HepG2 (cell line): ENCODE results near the gene THRB. TPM values are rescaled to one million over a fixed set of nuclear protein-coding genes. Genes with fewer than 3 reads are reported as not detected.

Experiments used
- ATAC-seq: fragments of 200-7000 bp; cut with Tn5 transposase; 3 replicates; pipeline ENCODE4 v1.9.1; 2020; ENCODE audit warnings: mild to moderate bottlenecking, moderate library complexity
- BruUV-seq: library from RNA; stranded (reverse); fragments of 400-500 nt; replicated peaks from 2 replicates; lab custom pipeline; 2021; lab: Mats Ljungman, UMichigan
- CTCF ChIA-PET: fragments of 300-600 bp; formaldehyde crosslinking; extraction: SDS; loops from one replicate; lab custom pipeline; 2021; ENCODE audit warnings: low total read pairs, inconsistent platforms, low intra/inter-chr PET ratio; lab: Yijun Ruan, JAX
- POLR2A ChIA-PET: fragments of 350-600 bp; sonication (Branson Sonifier 250); formaldehyde crosslinking; loops from one replicate; lab custom pipeline; 2020; ENCODE audit warnings: antibody characterized with exemption, inconsistent platforms; lab: Yijun Ruan, JAX
- DNase-seq: peaks from one replicate; pipeline ENCODE4 v3.0.0-alpha.2; 2015; ENCODE audit warnings: low spot score
- FAIRE-seq: peaks from 3 replicates; lab custom pipeline; 2011; peaks lifted over from hg19 to GRCh38; lab: Jason Lieb, UNC
- H2AFZ ChIP-seq: one replicate; pipeline ENCODE4 v1.6.1; 2011; ENCODE audit warnings: low read length, inconsistent platforms
- H3K27ac ChIP-seq: fragments of 300-600 bp; 3 replicates; pipeline ENCODE4 v1.8.0; 2011; ENCODE audit warnings: mixed run types, mild to moderate bottlenecking, mixed read lengths, low read length, inconsistent platforms; ENCODE audit not compliant: insufficient read depth; ENCODE audit errors: extremely low read length
- H3K27me3 ChIP-seq, 2 experiments: fragments of 200-600 bp in 1 of 2; 2 replicates in 1 of 2; 3 replicates in 1 of 2; pipeline versions ENCODE4 v1.6.0 to v1.8.0; 2011; ENCODE audit warnings: low read length in 2 of 2, mild to moderate bottlenecking in 2 of 2, moderate library complexity in 2 of 2, inconsistent platforms in 1 of 2; ENCODE audit not compliant: insufficient read depth in 2 of 2, control insufficient read depth in 1 of 2
- H3K36me3 ChIP-seq, 2 experiments: fragments of 200-600 bp in 1 of 2; replicated peaks in 1 of 2; 2 replicates in 1 of 2; 3 replicates in 1 of 2; pipeline versions ENCODE4 v1.5.1 to v1.8.0; 2011; ENCODE audit warnings: low read length in 2 of 2, inconsistent platforms in 1 of 2; ENCODE audit not compliant: insufficient read depth in 2 of 2, control insufficient read depth in 1 of 2
- H3K4me1 ChIP-seq: 2 replicates; pipeline ENCODE4 v1.5.1; 2012; ENCODE audit warnings: low read length, inconsistent platforms; ENCODE audit not compliant: insufficient read depth
- H3K4me2 ChIP-seq: 2 replicates; pipeline ENCODE4 v1.6.0; 2011; ENCODE audit warnings: low read depth, low read length, inconsistent platforms
- H3K4me3 ChIP-seq, 3 experiments: fragments of 200-600 bp in 1 of 3; sonication (generic), shearing (Covaris generic) in 1 of 3; replicated peaks in 1 of 3; 2 replicates each; pipeline ENCODE4 v1.5.1; 2011 to 2016; ENCODE audit warnings: low read length in 3 of 3, inconsistent platforms in 2 of 3, low read depth in 2 of 3, mild to moderate bottlenecking in 2 of 3, control low read depth in 1 of 3, mixed read lengths in 1 of 3; ENCODE audit not compliant: insufficient read depth in 1 of 3
- H3K79me2 ChIP-seq: one replicate; pipeline ENCODE4 v1.6.1; 2011; ENCODE audit warnings: low read length, inconsistent platforms; ENCODE audit not compliant: insufficient read depth
- H3K9ac ChIP-seq: 2 replicates; pipeline ENCODE4 v1.6.0; 2011; ENCODE audit warnings: mild to moderate bottlenecking, low read depth, low read length, inconsistent platforms; ENCODE audit not compliant: insufficient read depth
- H3K9me3 ChIP-seq: 2 replicates; pipeline ENCODE4 v1.5.1; 2012; ENCODE audit warnings: mild to moderate bottlenecking, low read length
- H4K20me1 ChIP-seq: 2 replicates; pipeline ENCODE4 v1.6.0; 2011; ENCODE audit warnings: inconsistent platforms, mild to moderate bottlenecking, low read length, moderate library complexity; ENCODE audit not compliant: insufficient read depth
- BORCS8-MEF2B ChIP-seq: sonication (generic); formaldehyde crosslinking; IDR thresholded peaks from 2 replicates; pipeline ENCODE4 v1.8.0; 2022; ENCODE audit warnings: mild to moderate bottlenecking, missing genetic modification reagents
- FOXM1 ChIP-seq: sonication (generic); formaldehyde crosslinking; IDR thresholded peaks from 2 replicates; pipeline ENCODE4 v1.5.0; 2020; ENCODE audit warnings: missing genetic modification reagents
- NBN ChIP-seq: fragments of 450-650 bp; conservative IDR thresholded peaks from 2 replicates; pipeline ENCODE4 v1.6.1; 2017
- POLR2AphosphoS2 ChIP-seq: IDR thresholded peaks from 2 replicates; pipeline ENCODE4 v1.6.1; 2011; ENCODE audit warnings: low read depth, low read length, improper control_type of control experiment
- RBM22 ChIP-seq: fragments of 200-400 bp; formaldehyde crosslinking; optimal IDR thresholded peaks from 2 replicates; pipeline ENCODE3; 2017; ENCODE audit warnings: mild to moderate bottlenecking, low read length, moderate library complexity
- ZSCAN9 ChIP-seq: IDR thresholded peaks from 2 replicates; pipeline ENCODE4 v1.6.1; 2016; ENCODE audit warnings: borderline replicate concordance
- WGBS: methylation state at CpG from one replicate; pipeline ENCODE4 v1.1.6; 2017; ENCODE audit warnings: low lambda C conversion rate; 5-methylcytosine and 5-hydroxymethylcytosine counted together
- in situ Hi-C: cut with HindIII; loops from 2 replicates; pipeline ENCODE4 v1.10.0; 2017; ENCODE audit warnings: low pct_unique_long_range_greater_than_20kb; ENCODE audit not compliant: extremely low pct_ligation_motif_present
- intact Hi-C: fragments of 100-400 bp; cut with micrococcal nuclease; formaldehyde crosslinking; loops from one replicate; pipeline ENCODE4 v1.10.0; 2022; ENCODE audit not compliant: unreplicated experiment
- polyA plus RNA-seq, 8 experiments: library from polyadenylated mRNA; depleted of rRNA in 3 of 8; stranded (reverse) in 7 of 8; unstranded in 1 of 8; fragments of >200 nt; fragmentation: Illumina TruSeq in 4 of 8; extraction: Trizol in 4 of 8; gene quantifications; 2 replicates each; pipeline versions ENCODE4 v1.2.1 to v1.2.3, GENCODE V29; 2011 to 2016; ENCODE audit warnings: low read depth in 4 of 8, missing spikeins in 1 of 8, mixed read lengths in 1 of 8; ENCODE audit not compliant: insufficient read depth in 1 of 8
- total RNA-seq, 5 experiments: library from RNA; depleted of rRNA; stranded (reverse); fragments of >200 nt; fragmentation: Illumina TruSeq; extraction: Trizol; gene quantifications; 2 replicates each; pipeline ENCODE4 v1.2.3, GENCODE V29; 2016; ENCODE audit warnings: low read depth in 1 of 5
- TF ChIP-seq, protein P1 (sequence below): IDR thresholded peaks from 2 replicates; pipeline ENCODE4 v1.6.1; 2016
- TF ChIP-seq, protein P2 (sequence below): sonication (generic); formaldehyde crosslinking; IDR thresholded peaks from 2 replicates; pipeline ENCODE4 v1.4.0; 2020; ENCODE audit warnings: mild to moderate bottlenecking, missing genetic modification reagents
- TF ChIP-seq, protein P3 (sequence below): sonication (generic); formaldehyde crosslinking; IDR thresholded peaks from 2 replicates; pipeline ENCODE4 v1.4.0; 2020; ENCODE audit warnings: mild to moderate bottlenecking, missing genetic modification reagents
- TF ChIP-seq, protein P4 (sequence below): IDR thresholded peaks from 2 replicates; pipeline ENCODE4 v1.6.1; 2016; ENCODE audit warnings: low read depth
- TF ChIP-seq, protein P5 (sequence below): sonication (generic); formaldehyde crosslinking; IDR thresholded peaks from 2 replicates; pipeline ENCODE4 v1.9.0; 2022; ENCODE audit warnings: low read depth, missing genetic modification reagents

The THRB gene
- total and polyA plus RNA-seq, 2 of the 13 experiments (the other 11 are each of a cell fraction or from before 2014, with no cell fraction given) = 4.7 to 22.7 TPM

DNA sequence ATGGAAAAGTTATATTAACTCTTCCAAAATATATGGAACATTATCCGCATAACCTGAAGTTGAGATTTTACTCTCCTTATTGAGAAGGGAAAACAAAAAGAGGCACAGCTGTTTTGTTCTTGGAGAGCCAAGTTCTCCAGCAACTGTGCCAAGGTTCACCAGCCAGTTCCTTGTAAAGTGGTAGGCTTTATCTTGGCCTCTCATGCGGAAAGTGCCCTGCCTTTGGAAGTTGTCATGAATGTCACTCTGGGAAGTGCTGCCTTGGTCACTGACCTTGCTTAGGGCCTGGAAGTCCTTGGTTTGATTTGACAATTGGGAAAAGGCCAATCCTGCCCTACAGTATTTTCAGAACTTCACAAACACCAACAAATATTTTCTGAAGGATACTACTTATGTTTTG, 44.2 kb upstream of the THRB start:
- no peaks in the 10 kb centered on the region for H3K4me1 ChIP-seq
- DNase-seq = no peak
- H3K79me2 ChIP-seq = no peaks in the 10 kb centered on the region
- no peak overlapping the region for H3K27ac ChIP-seq
- H2AFZ ChIP-seq = no peak overlapping the region
- no peaks in the 10 kb centered on the region for H3K27me3 ChIP-seq
- in situ Hi-C loops = no loop called here
- no peak for FAIRE-seq
- no TSS peak for BruUV-seq
- CTCF ChIA-PET = no interaction called here
- ATAC-seq = no peak
- H3K9me3 ChIP-seq = no peaks in the 10 kb centered on the region
- TF ChIP-seq BORCS8-MEF2B (no peak), RBM22 (no peak), POLR2AphosphoS2 (no peak), NBN (no peak), FOXM1 (no peak), ZSCAN9 (CRISPR knock-in tag) (no peak)
- TF ChIP-seq, protein P1, sequence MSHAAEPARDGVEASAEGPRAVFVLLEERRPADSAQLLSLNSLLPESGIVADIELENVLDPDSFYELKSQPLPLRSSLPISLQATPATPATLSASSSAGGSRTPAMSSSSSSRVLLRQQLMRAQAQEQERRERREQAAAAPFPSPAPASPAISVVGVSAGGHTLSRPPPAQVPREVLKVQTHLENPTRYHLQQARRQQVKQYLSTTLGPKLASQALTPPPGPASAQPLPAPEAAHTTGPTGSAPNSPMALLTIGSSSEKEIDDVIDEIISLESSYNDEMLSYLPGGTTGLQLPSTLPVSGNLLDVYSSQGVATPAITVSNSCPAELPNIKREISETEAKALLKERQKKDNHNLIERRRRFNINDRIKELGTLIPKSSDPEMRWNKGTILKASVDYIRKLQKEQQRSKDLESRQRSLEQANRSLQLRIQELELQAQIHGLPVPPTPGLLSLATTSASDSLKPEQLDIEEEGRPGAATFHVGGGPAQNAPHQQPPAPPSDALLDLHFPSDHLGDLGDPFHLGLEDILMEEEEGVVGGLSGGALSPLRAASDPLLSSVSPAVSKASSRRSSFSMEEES (CRISPR knock-in tag) = no peak
- TF ChIP-seq, protein P2, sequence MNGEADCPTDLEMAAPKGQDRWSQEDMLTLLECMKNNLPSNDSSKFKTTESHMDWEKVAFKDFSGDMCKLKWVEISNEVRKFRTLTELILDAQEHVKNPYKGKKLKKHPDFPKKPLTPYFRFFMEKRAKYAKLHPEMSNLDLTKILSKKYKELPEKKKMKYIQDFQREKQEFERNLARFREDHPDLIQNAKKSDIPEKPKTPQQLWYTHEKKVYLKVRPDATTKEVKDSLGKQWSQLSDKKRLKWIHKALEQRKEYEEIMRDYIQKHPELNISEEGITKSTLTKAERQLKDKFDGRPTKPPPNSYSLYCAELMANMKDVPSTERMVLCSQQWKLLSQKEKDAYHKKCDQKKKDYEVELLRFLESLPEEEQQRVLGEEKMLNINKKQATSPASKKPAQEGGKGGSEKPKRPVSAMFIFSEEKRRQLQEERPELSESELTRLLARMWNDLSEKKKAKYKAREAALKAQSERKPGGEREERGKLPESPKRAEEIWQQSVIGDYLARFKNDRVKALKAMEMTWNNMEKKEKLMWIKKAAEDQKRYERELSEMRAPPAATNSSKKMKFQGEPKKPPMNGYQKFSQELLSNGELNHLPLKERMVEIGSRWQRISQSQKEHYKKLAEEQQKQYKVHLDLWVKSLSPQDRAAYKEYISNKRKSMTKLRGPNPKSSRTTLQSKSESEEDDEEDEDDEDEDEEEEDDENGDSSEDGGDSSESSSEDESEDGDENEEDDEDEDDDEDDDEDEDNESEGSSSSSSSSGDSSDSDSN (CRISPR knock-in tag) = no peak
- TF ChIP-seq, protein P3, sequence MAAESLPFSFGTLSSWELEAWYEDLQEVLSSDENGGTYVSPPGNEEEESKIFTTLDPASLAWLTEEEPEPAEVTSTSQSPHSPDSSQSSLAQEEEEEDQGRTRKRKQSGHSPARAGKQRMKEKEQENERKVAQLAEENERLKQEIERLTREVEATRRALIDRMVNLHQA (CRISPR knock-in tag) = no peak
- TF ChIP-seq, protein P4, sequence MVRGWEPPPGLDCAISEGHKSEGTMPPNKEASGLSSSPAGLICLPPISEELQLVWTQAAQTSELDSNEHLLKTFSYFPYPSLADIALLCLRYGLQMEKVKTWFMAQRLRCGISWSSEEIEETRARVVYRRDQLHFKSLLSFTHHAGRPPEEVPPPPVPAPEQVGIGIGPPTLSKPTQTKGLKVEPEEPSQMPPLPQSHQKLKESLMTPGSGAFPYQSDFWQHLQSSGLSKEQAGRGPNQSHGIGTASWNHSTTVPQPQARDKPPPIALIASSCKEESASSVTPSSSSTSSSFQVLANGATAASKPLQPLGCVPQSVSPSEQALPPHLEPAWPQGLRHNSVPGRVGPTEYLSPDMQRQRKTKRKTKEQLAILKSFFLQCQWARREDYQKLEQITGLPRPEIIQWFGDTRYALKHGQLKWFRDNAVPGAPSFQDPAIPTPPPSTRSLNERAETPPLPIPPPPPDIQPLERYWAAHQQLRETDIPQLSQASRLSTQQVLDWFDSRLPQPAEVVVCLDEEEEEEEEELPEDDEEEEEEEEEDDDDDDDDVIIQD (CRISPR knock-in tag) = no peak
- TF ChIP-seq, protein P5, sequence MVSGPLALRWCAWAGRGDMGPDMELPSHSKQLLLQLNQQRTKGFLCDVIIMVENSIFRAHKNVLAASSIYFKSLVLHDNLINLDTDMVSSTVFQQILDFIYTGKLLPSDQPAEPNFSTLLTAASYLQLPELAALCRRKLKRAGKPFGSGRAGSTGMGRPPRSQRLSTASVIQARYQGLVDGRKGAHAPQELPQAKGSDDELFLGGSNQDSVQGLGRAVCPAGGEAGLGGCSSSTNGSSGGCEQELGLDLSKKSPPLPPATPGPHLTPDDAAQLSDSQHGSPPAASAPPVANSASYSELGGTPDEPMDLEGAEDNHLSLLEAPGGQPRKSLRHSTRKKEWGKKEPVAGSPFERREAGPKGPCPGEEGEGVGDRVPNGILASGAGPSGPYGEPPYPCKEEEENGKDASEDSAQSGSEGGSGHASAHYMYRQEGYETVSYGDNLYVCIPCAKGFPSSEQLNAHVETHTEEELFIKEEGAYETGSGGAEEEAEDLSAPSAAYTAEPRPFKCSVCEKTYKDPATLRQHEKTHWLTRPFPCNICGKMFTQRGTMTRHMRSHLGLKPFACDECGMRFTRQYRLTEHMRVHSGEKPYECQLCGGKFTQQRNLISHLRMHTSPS (CRISPR knock-in tag) = no peak
- TF ChIP-seq, all 625 proteins: peak for 0
- WGBS = 93% methylated on average over 1 of the region's 2 CpGs
- no peak overlapping the region for H3K9ac ChIP-seq
- H3K4me2 ChIP-seq = no peak overlapping the region
- no peaks in the 10 kb centered on the region for H4K20me1 ChIP-seq
- POLR2A ChIA-PET = no interaction called here
- no peak overlapping the region for H3K4me3 ChIP-seq
- H3K36me3 ChIP-seq = no peaks in the 10 kb centered on the region
- intact Hi-C loops = no loop called here
